WTC11 (cell line): ENCODE measurements around the gene SESTD1. TPM values are rescaled to one million over a fixed set of nuclear protein-coding genes. Genes with fewer than 3 reads are reported as not detected.

Source experiments
- ATAC-seq: fragments of 200-7000 bp; cut with Tn5 transposase; 2 replicates; pipeline ENCODE4 v1.10.0; 2021; ENCODE audit warnings: mild to moderate bottlenecking, moderate library complexity
- Bru-seq: library from RNA; stranded (reverse); fragments of 400-500 nt; gene quantifications from one replicate; lab custom pipeline; 2021; lab: Mats Ljungman, UMichigan
- CTCF ChIA-PET: fragments of 300-600 bp; sonication (Branson Sonifier 250); formaldehyde crosslinking; loops from one replicate; lab custom pipeline; 2021; ENCODE audit warnings: antibody characterized with exemption; lab: Charles Lee
- POLR2A ChIA-PET: fragments of 350-600 bp; sonication (Branson Sonifier 250); formaldehyde crosslinking; loops from one replicate; lab custom pipeline; 2021; ENCODE audit warnings: antibody characterized with exemption; lab: Charles Lee
- DNase-seq: peaks from one replicate; pipeline ENCODE4 v3.0.0; 2021; ENCODE audit warnings: low spot score
- H3K27ac Mint-ChIP-seq: 2 replicates; pipeline ENCODE4 v1.8.0; 2021; ENCODE audit warnings: mixed read lengths
- H3K27me3 Mint-ChIP-seq: 2 replicates; pipeline ENCODE4 v1.8.0; 2021; ENCODE audit warnings: low read depth, mild to moderate bottlenecking, moderate library complexity, mixed read lengths
- H3K36me3 Mint-ChIP-seq: 2 replicates; pipeline ENCODE4 v1.8.0; 2021; ENCODE audit warnings: mixed read lengths
- H3K4me1 Mint-ChIP-seq: 2 replicates; pipeline ENCODE4 v1.8.0; 2022; ENCODE audit warnings: mixed read lengths
- H3K4me3 Mint-ChIP-seq: 2 replicates; pipeline ENCODE4 v1.8.0; 2021; ENCODE audit warnings: mild to moderate bottlenecking, moderate library complexity, mixed read lengths
- H3K9me3 Mint-ChIP-seq: 2 replicates; pipeline ENCODE4 v1.8.0; 2021; ENCODE audit warnings: mixed read lengths
- AFF4 ChIP-seq: sonication (generic); formaldehyde crosslinking; IDR thresholded peaks from 2 replicates; pipeline ENCODE4 v1.8.1; 2023; ENCODE audit warnings: mild to moderate bottlenecking, missing genetic modification reagents, borderline replicate concordance
- ATF6 ChIP-seq: sonication (generic); formaldehyde crosslinking; IDR thresholded peaks from 2 replicates; pipeline ENCODE4 v1.8.1; 2023; ENCODE audit warnings: mild to moderate bottlenecking, missing genetic modification reagents
- CBFB ChIP-seq: sonication (generic); formaldehyde crosslinking; IDR thresholded peaks from 2 replicates; pipeline ENCODE4 v1.8.1; 2022; ENCODE audit warnings: mild to moderate bottlenecking, low read depth, missing genetic modification reagents
- FOXP1 ChIP-seq: sonication (generic); formaldehyde crosslinking; IDR thresholded peaks from 2 replicates; pipeline ENCODE4 v1.8.0; 2022; ENCODE audit warnings: missing genetic modification reagents, mild to moderate bottlenecking, moderate library complexity, borderline replicate concordance
- GRHL2 ChIP-seq: fragments of 250-450 bp; sonication (Bioruptor Pico); IDR thresholded peaks from 2 replicates; pipeline ENCODE4 v1.8.0; 2022; ENCODE audit warnings: mild to moderate bottlenecking, moderate library complexity; ENCODE audit not compliant: insufficient replicate concordance, severe bottlenecking
- JUN ChIP-seq: sonication (generic); formaldehyde crosslinking; IDR thresholded peaks from 2 replicates; pipeline ENCODE4 v1.8.0; 2023; ENCODE audit warnings: mild to moderate bottlenecking, missing genetic modification reagents
- MXD4 ChIP-seq: fragments of 250-450 bp; sonication (Bioruptor Pico); IDR thresholded peaks from 2 replicates; pipeline ENCODE4 v1.8.0; 2021; ENCODE audit warnings: mild to moderate bottlenecking, moderate library complexity, borderline replicate concordance
- NFATC4 ChIP-seq: fragments of 250-450 bp; sonication (Bioruptor Pico); IDR thresholded peaks from 2 replicates; pipeline ENCODE4 v1.9.0; 2021; ENCODE audit warnings: mild to moderate bottlenecking
- NFYB ChIP-seq: sonication (generic); formaldehyde crosslinking; conservative IDR thresholded peaks from 2 replicates; pipeline ENCODE4 v1.8.0; 2022; ENCODE audit warnings: low read depth, missing genetic modification reagents
- PREB ChIP-seq: sonication (generic); formaldehyde crosslinking; IDR thresholded peaks from 2 replicates; pipeline ENCODE4 v1.8.1; 2022; ENCODE audit warnings: mild to moderate bottlenecking, missing genetic modification reagents, moderate library complexity, borderline replicate concordance
- PRRX2 ChIP-seq: fragments of 250-450 bp; sonication (Bioruptor Pico); IDR thresholded peaks from 2 replicates; pipeline ENCODE4 v1.8.0; 2021; ENCODE audit warnings: mild to moderate bottlenecking
- SP1 ChIP-seq: sonication (generic); formaldehyde crosslinking; conservative IDR thresholded peaks from 2 replicates; pipeline ENCODE4 v1.8.1; 2022; ENCODE audit warnings: missing genetic modification reagents
- STAT6 ChIP-seq: sonication (generic); formaldehyde crosslinking; conservative IDR thresholded peaks from 2 replicates; pipeline ENCODE4 v1.8.1; 2023; ENCODE audit warnings: mild to moderate bottlenecking, low read depth, missing genetic modification reagents, moderate library complexity
- TEAD4 ChIP-seq: sonication (generic); formaldehyde crosslinking; IDR thresholded peaks from 2 replicates; pipeline ENCODE4 v1.8.0; 2022; ENCODE audit warnings: mild to moderate bottlenecking, missing genetic modification reagents
- TP53 ChIP-seq: sonication (generic); formaldehyde crosslinking; IDR thresholded peaks from 2 replicates; pipeline ENCODE4 v1.8.1; 2023; ENCODE audit warnings: mild to moderate bottlenecking, missing genetic modification reagents
- USF2 ChIP-seq: sonication (generic); formaldehyde crosslinking; IDR thresholded peaks from 2 replicates; pipeline ENCODE4 v1.8.1; 2023; ENCODE audit warnings: mild to moderate bottlenecking, missing genetic modification reagents, moderate library complexity
- ZNF121 ChIP-seq: sonication (generic); formaldehyde crosslinking; IDR thresholded peaks from 2 replicates; pipeline ENCODE4 v1.8.0; 2023; ENCODE audit warnings: missing genetic modification reagents
- ZNF219 ChIP-seq: sonication (generic); formaldehyde crosslinking; IDR thresholded peaks from 2 replicates; pipeline ENCODE4 v1.8.0; 2023; ENCODE audit warnings: missing genetic modification reagents, mild to moderate bottlenecking, borderline replicate concordance
- ZNF317 ChIP-seq: sonication (generic); formaldehyde crosslinking; IDR thresholded peaks from 2 replicates; pipeline ENCODE4 v1.8.1; 2023; ENCODE audit warnings: low read depth, mild to moderate bottlenecking, moderate library complexity, missing genetic modification reagents, borderline replicate concordance
- ZNF396 ChIP-seq: fragments of 250-450 bp; sonication (Bioruptor Pico); IDR thresholded peaks from 2 replicates; pipeline ENCODE4 v1.8.0; 2021; ENCODE audit warnings: mild to moderate bottlenecking, moderate library complexity, borderline replicate concordance
- ZNF423 ChIP-seq: fragments of 250-450 bp; sonication (Bioruptor Pico); IDR thresholded peaks from 2 replicates; pipeline ENCODE4 v2.1.2; 2022; ENCODE audit warnings: mild to moderate bottlenecking, moderate library complexity
- ZNF425 ChIP-seq: fragments of 250-450 bp; sonication (Bioruptor Pico); conservative IDR thresholded peaks from 2 replicates; pipeline ENCODE4 v1.9.0; 2021; ENCODE audit warnings: mild to moderate bottlenecking
- long read RNA-seq, 3 experiments: library from RNA in 1 of 3; library from capped mRNA in 1 of 3; library from polyadenylated mRNA in 1 of 3; unstranded in 2 of 3; stranded (forward) in 1 of 3; transcript quantifications; one replicate each; pipeline ENCODE4 v2.0.0, GENCODE V29; 2021
- total RNA-seq: library from RNA; stranded (reverse); gene quantifications from 3 replicates; pipeline ENCODE4 v1.2.3, GENCODE V29; 2021

Gene SESTD1
- total RNA-seq (37.9 to 59.9 TPM (median 40.6 TPM) in 3 replicates), Bru-seq, nascent RNA (percentile 66 among the genes with signal in this experiment)
- long read RNA-seq, experiment 1, full-length matches to known transcripts = 43 of 79 reads
- long read RNA-seq, experiment 1, partial matches to known transcripts = 9 of 79 reads
- long read RNA-seq, experiment 1, other reads (novel, unspliced or antisense) = 27 of 79 reads
- long read RNA-seq, experiment 2, full-length matches to known transcripts = 8 of 21 reads
- long read RNA-seq, experiment 2, partial matches to known transcripts = 6 of 21 reads
- long read RNA-seq, experiment 2, other reads (novel, unspliced or antisense) = 7 of 21 reads
- long read RNA-seq, experiment 3, full-length matches to known transcripts = 2 of 8 reads
- long read RNA-seq, experiment 3, partial matches to known transcripts = 5 of 8 reads
- long read RNA-seq, experiment 3, other reads (novel, unspliced or antisense) = 1 of 8 reads

- Mint-ChIP-seq H3K9me3 (0 out of 2 replicates have a peak, but pooled peaks cover 3% of the 10 kb centered on the region), H3K4me1 (peaks cover 37% of the 10 kb centered on the region), H3K27ac (no peak within 1 kb of the TSS), H3K36me3 (no peaks in the 10 kb centered on the region), H3K4me3 (peak within 1 kb of the TSS; percentile 83), H3K27me3 (peaks cover 13% of the 10 kb centered on the region)
- DNase-seq = peak; percentile 69
- POLR2A ChIA-PET = no interaction called here
- CTCF ChIA-PET = no interaction called here
- ATAC-seq = peak; percentile 77
- TF ChIP-seq ZNF423 (CRISPR knock-in tag) (0 out of 2 replicates have a peak, but pooled peaks have one; percentile 0), CBFB (CRISPR knock-in tag) (no peak), ZNF425 (CRISPR knock-in tag) (no peak), ZNF219 (CRISPR knock-in tag) (no peak), ZNF396 (CRISPR knock-in tag) (0 out of 2 replicates have a peak, but pooled peaks have one; percentile 33), FOXP1 (CRISPR knock-in tag) (no peak), TP53 (CRISPR knock-in tag) (0 out of 2 replicates have a peak, but pooled peaks have one; percentile 88), AFF4 (CRISPR knock-in tag) (no peak), USF2 (no peak), JUN (CRISPR knock-in tag) (no peak), GRHL2 (CRISPR knock-in tag) (no peak), PRRX2 (no peak), NFYB (no peak), PREB (CRISPR knock-in tag) (no peak), ZNF121 (CRISPR knock-in tag) (no peak), ATF6 (CRISPR knock-in tag) (no peak), SP1 (CRISPR knock-in tag) (0 out of 2 replicates have a peak, but pooled peaks have one; percentile 12), TEAD4 (CRISPR knock-in tag) (no peak), MXD4 (no peak), ZNF317 (no peak), NFATC4 (CRISPR knock-in tag) (no peak), STAT6 (CRISPR knock-in tag) (no peak)
These were observed at the start of gene SESTD1 for GRCh38 chr2:179264368-179265081. SESTD1 (minus strand) TSS chr2:179264832; CDS start chr2:179191841, 72,991 bp downstream.
